Stimulated activated CD8-positive, alpha-beta memory T cell treated with anti-CD3 and anti-CD28 coated beads, Interleukin-15, amount 100 ng/mL, for 48 hours (primary cell): ENCODE results near the gene MAPK1IP1L.
A peak's percentile ranks its signal among the peaks of the same experiment; 100 is the strongest.
"Not testable (repeated sequence)": the region's sequence is repeated elsewhere in the genome, so short reads cannot be mapped to it uniquely, and the experiment has no call there.

Source experiments
- DNase-seq, 2 donors: peaks; one replicate each; pipeline ENCODE4 v3.0.0-alpha.2; 2020; ENCODE audit warnings: low read depth in 2 of 2

Gene MAPK1IP1L

DNA sequence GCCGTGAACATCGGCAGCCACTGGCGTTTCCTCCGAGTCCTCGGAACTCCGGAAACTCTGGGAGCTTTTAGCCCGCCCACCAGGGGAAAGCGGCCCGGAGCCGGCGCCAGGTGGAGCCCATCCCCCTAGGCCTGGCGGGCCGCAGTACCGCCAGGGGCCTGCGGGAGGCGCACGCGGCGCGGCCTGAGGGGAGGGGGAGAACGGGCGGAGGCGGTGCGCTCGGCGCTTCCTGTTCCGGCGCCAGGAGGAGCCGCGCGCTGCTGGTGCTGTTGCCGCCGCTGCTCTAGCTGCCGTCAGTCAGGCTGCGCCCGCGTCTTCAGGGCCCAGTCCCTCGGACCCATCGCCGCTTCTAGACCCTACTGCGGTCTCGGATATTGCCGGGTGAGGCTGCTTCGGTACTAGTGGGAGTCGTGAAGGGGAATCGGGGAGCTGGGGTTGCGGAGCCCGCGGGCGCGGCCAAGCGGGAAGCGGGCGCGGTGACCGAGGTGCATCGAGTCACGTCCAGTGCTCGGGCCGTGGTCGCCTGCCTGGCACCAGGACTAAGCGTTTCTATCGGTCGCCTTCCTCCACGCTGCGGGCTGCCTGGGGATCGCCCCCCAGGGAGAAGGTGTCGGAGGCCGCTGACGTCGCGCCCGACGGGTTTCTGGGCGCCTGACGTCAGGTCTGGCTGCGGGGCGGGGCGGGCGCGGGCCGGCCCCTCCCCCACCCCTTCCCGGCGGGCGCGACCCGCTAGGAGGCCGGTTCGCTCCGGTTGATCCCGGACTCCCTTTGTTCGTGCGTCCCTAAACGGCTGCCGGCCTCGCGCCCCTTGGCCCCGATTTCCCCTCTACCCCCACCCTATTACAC is at the start of gene MAPK1IP1L:
TSS of gene MAPK1IP1L (plus strand) at position 225 of the 846 bp plus-strand sequence. CDS start 10,037 bp downstream, outside the sequence.
- peak; percentile 84 to 86 for DNase-seq

- DNase-seq, result no peak
Measured at GRCh38 chr14:55005071-55005470, 46.4 kb upstream of the MAPK1IP1L start.

DNA sequence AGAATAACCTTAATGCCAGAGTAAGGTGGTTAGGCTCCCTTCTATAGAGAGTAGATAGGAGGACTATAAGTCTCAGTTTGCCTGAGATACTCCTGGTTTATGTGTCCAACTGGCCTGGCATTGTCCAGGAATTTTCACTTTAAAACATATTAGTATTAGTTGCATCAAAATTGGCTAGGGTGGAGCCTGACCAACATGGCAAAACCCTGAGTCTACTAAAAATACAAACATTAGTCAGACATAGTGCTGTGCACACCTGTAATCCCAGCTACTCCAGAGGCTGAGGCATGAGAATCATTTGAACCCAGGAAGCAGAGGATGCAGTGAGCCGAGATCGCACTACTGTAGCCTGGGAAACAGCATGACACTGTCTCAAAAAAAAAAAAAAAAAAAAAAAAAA is 36.4 kb upstream of the MAPK1IP1L start:
- no peak for DNase-seq

DNA sequence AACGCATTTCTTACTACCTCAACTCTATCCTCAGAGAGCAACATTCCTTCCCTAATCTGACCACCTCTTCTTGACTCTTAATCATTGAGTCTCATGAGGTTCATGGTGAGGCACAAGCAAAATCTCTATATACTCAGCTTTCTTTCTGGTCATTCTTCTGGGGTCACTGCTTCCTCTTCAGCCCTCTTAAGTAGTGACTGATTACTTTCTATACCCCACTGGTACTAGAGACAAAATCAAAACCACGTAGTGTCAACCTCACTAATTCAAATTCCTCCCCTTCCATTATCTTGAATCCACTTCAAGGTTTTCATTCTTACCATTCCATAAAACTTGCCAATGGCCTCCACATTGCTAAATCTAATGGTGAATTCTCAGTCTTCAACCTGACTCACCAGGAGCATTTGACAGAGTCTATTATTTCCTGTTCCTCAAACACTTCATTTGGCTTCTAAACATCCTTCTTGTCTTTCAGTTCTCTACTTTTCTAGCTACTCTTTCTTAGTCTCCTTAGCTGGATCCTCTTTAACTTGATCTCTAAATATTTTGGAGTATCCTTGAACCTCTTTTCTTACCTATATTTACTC is 31.4 kb upstream of the MAPK1IP1L start:
- no peak for DNase-seq

DNA sequence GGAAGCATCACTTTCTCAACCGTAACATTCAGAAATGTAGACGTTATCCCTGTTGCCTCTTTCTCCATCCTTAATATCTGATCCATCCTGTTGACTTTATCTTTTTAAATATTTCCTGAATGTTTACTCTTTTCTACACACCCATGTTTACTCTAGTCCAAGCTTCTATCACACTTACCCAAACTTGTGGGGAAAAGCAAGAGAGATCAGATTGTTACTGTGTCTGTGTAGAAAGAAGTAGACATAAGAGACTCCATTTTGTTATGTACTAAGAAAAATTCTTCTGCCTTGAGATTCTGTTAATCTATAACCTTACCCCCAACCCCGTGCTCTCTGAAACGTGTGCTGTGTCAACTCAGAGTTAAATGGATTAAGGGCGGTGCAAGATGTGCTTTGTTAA is 27.1 kb upstream of the MAPK1IP1L start:
- not testable (repeated sequence) for DNase-seq

DNA sequence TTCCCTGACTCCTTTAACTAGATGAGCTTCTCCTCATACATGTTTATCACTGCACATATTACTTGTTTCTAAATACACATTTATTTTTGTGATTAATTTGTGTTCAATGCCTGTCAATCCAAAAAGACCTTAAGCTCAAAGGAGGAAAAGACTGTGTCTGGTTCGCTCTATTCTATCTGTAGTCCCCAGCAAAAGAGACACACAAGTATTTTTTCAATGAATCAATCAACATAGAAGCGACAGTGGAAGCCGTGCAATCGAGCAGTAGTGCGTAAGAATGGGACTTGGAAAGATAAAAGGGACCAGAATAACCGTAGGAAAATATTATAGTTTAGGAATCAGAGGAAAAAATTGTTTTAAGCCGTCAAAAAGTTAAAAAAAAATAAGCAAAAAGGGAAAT is 25.5 kb upstream of the MAPK1IP1L start:
- DNase-seq, result no peak

GRCh38 chr14:55026441-55026792 is 25.0 kb upstream of the MAPK1IP1L start:
- DNase-seq, result no peak

DNA sequence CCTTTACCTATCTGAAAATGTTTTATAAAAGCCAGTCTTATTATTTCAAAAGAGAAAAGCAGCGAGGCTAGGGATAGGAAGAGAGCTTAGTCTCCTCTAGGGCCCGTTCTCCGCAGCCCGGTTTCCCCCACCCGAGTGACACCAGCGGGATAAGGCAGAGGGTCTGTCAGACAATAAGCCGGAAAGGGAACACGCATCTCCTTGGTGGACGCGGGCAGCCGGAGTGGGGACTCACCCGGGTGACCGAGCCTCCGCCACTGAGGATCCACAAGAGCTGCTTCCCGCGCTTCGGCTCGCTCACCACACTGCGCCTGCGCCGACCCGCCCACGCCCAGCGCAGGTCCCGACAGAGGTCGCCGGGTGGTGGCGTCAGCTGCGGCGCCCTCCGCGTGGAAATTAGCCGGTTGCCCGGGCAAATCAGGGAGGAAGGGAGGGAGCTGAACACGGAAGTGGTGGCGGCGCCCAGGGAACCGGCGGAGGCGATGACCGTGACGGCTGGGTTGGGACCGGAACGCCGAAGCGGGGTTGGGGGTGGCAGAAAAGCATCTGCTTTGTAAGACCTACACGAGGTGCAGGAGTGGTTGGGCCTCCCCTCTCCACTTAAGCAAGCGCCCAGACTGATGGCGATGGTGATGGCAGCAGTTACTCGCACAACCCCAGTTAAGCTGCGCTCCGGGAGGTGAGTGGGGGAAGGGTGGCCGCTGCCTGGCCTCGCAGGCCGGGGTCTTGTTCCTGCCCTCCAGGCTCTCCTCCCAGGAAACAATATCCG is 24.5 kb upstream of the MAPK1IP1L start, which contains the start of the genes SOCS4 and WDHD1:
TSS of gene SOCS4 (plus strand) at position 444 of the 769 bp plus-strand sequence. CDS start 15,806 bp downstream, outside the sequence.
TSS of gene WDHD1 (minus strand) at position 307 of the 769 bp plus-strand sequence. CDS start 312 bp downstream, outside the sequence.
- peak; percentile 98 for DNase-seq

DNA sequence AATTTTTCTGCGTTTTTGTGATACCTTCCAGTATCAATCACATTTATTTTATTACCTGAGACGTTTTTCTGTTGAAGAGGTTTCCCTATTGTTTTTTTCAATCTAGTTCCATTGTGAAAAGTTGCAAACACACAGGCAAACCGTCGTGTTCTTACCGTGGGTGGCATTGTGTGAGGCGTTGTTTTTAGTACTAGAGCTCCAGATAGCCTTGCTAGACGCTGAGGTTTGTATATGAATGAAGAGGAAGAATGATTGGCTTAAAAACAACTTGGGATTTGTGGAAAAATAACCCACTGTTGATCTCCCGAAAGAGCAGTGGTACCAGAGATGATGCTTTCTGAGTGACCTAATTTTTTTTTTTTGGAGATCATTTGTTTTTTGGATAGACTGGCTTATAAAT is 23.4 kb upstream of the MAPK1IP1L start:
- DNase-seq, result no peak

DNA sequence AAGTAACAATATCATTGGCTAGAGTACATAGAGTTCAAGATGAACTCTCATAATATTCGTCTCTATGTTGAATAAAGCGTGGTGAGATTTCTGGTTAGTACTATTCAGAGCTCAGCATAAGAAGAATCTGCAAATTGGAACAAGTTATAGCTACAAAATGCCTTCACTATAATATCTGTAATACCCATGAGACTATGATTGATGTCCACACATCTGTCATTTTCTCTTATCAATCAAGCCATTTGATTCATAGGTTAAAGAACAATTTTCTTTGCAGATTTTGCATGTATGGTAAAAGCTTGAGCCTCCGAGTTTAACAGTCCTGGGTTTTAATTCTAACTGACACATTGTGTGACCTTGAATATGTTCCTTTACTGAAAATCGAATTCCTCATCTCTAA is 23.0 kb upstream of the MAPK1IP1L start:
- no peak for DNase-seq

DNA sequence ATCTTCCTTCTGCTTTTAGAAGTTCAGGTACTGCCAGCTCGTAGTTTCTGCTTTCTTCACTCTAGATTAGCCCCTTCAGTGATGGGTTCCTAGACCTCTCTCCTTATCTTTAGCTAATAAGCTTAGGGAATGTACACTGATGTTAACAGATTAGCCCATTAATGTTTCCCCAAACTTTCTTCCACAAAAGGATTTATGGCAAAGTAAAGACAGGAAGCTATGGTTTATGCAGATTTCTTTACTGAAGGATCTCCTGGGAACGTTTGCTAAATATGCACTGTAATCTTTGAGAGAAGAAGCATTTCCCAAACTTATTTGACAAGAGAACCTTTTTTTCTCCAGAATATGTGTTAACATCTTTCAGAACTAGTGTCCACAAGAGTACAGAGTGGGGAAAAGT is 20.3 kb upstream of the MAPK1IP1L start:
- DNase-seq, result no peak

GRCh38 chr14:55037995-55038394 is 13.5 kb upstream of the MAPK1IP1L start:
- DNase-seq, result not testable (repeated sequence)

DNA sequence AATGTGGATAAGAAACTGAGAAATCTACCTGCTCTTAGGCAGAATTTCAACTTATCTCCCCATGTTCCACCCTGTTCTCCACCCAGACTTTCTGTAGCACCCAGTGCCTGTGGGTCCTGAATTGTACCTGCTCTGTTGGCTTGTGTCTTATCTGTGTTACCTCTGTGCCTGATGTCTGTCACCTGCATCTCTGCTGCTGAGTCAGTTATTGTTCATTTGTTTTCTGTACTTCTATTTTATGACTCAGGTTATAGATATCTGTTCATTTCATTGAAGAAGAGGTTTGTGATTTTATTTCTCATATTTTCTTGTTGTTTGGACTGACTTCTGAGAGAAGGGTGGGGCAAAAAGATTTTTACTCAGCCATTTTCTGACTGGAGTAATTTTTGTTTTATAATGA is 12.7 kb upstream of the MAPK1IP1L start:
- DNase-seq, result no peak

- DNase-seq, result no peak
Measured at GRCh38 chr14:55043528-55043927, 7.9 kb upstream of the MAPK1IP1L start.

DNA sequence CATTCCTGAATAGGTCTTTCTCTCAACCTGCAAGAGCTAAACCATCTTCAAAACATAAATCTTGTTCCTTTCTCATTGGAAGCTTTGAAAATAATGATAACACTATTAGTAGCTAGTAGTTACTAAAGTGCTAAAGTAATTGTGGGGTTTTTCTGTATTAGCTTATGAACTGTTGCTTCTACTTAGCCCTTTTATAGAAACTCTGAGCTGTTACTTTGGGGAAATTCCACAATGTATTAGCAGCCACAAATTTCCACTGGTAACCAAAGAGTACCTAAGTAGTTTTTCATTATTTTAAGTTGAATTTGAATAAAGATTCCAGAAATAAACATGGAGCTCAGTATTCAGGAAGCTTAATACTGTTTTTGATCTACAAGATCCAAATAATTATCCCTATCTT is 6.4 kb upstream of the MAPK1IP1L start:
- DNase-seq, result no peak

DNA sequence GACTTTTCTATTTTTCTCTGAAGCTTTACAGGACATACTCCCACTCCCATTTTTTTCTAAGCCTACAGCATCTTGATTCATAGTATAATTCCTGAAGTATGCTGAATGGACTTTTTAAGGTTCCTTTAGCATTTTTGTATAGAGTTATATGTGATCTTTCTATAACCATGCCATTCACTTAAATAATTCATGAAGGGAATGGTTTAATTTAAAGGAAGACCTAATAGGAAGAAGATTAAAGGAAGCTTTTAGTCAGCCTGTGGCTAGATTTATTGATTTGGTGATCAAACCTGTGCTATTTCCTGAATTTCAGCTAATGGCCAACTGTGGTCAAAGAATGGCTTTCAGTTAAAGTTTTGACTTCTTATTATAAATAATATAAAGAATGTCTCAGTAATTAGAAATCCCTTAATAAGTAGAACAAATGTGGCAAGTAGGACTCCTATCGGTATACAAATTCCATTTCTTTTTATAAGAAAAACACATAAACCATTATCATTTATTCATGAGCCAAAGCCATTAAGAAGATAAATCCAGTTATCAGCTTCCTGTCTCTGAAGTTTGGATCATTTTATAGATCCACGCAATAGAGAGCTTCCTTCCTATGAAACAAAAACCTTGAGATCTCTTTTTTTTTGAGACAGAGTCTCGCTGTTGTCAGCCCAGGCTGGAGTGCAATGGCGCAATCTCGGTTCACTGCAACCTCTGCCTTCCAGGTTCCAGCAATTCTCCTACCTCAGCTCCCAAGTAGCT is 4.0 kb upstream of the MAPK1IP1L start:
- no peak for DNase-seq

- no peak for DNase-seq
Measured at GRCh38 chr14:55048900-55049436, 2.5 kb upstream of the MAPK1IP1L start.

- no peak for DNase-seq
Measured at GRCh38 chr14:55051165-55051422, 353 bp upstream of the MAPK1IP1L start.

DNA sequence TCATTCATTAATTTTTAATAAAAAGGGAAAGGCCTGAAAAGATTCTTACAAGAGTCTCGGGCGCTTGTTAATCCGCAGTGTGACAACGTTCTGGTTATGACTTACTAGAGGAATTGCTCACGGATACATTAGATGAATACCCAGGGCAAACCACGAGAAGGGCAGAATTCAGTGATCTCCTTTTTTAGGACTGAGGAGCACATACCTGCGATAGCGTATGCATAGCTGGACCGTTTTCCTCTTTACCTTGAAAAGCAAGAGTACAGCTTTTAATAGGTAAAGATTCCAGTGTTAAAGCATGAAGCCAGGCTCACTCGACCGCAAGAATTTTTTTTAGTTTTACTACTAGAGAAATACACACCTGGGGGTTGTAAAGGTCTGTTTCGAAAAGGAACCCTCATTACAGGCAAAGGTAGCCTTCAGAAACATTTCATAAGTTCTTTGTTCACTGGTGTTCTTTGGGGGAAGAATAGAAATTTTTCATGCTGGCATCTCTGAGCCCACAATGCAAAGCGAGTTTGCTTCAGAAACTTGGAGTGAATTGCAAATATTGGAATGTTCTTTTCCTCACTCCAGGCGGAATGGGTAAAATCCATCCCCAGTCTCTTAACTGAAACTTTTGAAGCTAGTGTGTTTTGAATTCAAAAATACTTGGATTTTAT is 953 bp downstream of the MAPK1IP1L start:
- no peak for DNase-seq

GRCh38 chr14:55053018-55053417 is 1.6 kb downstream of the MAPK1IP1L start:
- DNase-seq, result no peak

- DNase-seq, result no peak
Measured at GRCh38 chr14:55053500-55053899, 2.1 kb downstream of the MAPK1IP1L start.
